Bronchial epithelial cell (primary cell): ENCODE results near the gene ZNF750. TPM values are rescaled to one million over a fixed set of nuclear protein-coding genes. Genes with fewer than 3 reads are reported as not detected.
A peak's percentile ranks its signal among the peaks of the same experiment; 100 is the strongest.

Source experiments
- DNase-seq: peaks from one replicate; pipeline ENCODE4 v3.0.0-alpha.2; 2010; ENCODE audit warnings: low read depth
- FAIRE-seq: peaks from 2 replicates; lab custom pipeline; 2011; peaks lifted over from hg19 to GRCh38; lab: Jason Lieb, UNC
- H3K27me3 ChIP-seq: 2 replicates; pipeline ENCODE4 v1.5.1; 2011; ENCODE audit warnings: low read length; ENCODE audit not compliant: control insufficient read depth, insufficient read depth
- H3K36me3 ChIP-seq: 2 replicates; pipeline ENCODE4 v1.5.1; 2011; ENCODE audit warnings: low read length; ENCODE audit not compliant: control insufficient read depth, insufficient read depth
- H3K4me3 ChIP-seq: 2 replicates; pipeline ENCODE4 v1.5.1; 2011; ENCODE audit warnings: mild to moderate bottlenecking, low read depth, low read length, control low read depth
- CTCF ChIP-seq: IDR thresholded peaks from 2 replicates; pipeline ENCODE4 v1.5.1; 2011; ENCODE audit warnings: mild to moderate bottlenecking, moderate library complexity, low read length, control low read depth, inconsistent platforms; ENCODE audit not compliant: insufficient read depth, severe bottlenecking
- total RNA-seq: library from RNA; depleted of rRNA; stranded (reverse); fragments of >200 nt; gene quantifications from 2 replicates; pipeline ENCODE4 v1.2.1, GENCODE V29; 2014

The ZNF750 gene
- total RNA-seq, 1 donor from 2014 or later, result 3.2 TPM

GRCh38 chr17:82879241-82879640, 39.4 kb upstream of the ZNF750 start:
- H3K4me3 ChIP-seq, result no peak overlapping the region
- DNase-seq, result no peak
- FAIRE-seq, result no peak
- no peak for TF ChIP-seq CTCF
- no peaks in the 10 kb centered on the region for H3K36me3 ChIP-seq
- H3K27me3 ChIP-seq, result no peaks in the 10 kb centered on the region

- Histone ChIP-seq H3K36me3 (no peaks in the 10 kb centered on the region), H3K27me3 (no peaks in the 10 kb centered on the region), H3K4me3 (no peak overlapping the region)
- TF ChIP-seq CTCF, result no peak
- peak; percentile 43 for FAIRE-seq
- DNase-seq, result no peak
Measured at GRCh38 chr17:82878527-82878926, 38.7 kb upstream of the ZNF750 start.

- Histone ChIP-seq H3K36me3 (peaks cover 3% of the 10 kb centered on the region), H3K4me3 (no peak overlapping the region), H3K27me3 (no peaks in the 10 kb centered on the region)
- peak; percentile 80 for DNase-seq
- peak; percentile 77 for TF ChIP-seq CTCF
- FAIRE-seq, result peak; percentile 77
Measured at GRCh38 chr17:82876602-82877379, 37.0 kb upstream of the ZNF750 start.

GRCh38 chr17:82876149-82876548, 36.3 kb upstream of the ZNF750 start:
- Histone ChIP-seq H3K4me3 (no peak overlapping the region), H3K36me3 (peaks cover 3% of the 10 kb centered on the region), H3K27me3 (no peaks in the 10 kb centered on the region)
- DNase-seq (peak; percentile 98), FAIRE-seq (peak; percentile 55)
- peak; percentile 2 for TF ChIP-seq CTCF

GRCh38 chr17:82875407-82875856, 35.6 kb upstream of the ZNF750 start:
- peak; percentile 4 for TF ChIP-seq CTCF
- FAIRE-seq (peak; percentile 81), DNase-seq (peak; percentile 96)
- Histone ChIP-seq H3K36me3 (peaks cover 3% of the 10 kb centered on the region), H3K27me3 (no peaks in the 10 kb centered on the region), H3K4me3 (peak overlapping the region; percentile 30)
